HuH-7 (cell line): ENCODE measurements around the gene SYT12.

Experiments used
- DNase-seq: peaks from one replicate; pipeline ENCODE4 v3.0.0; 2011; ENCODE audit warnings: low spot score

Gene SYT12

DNA sequence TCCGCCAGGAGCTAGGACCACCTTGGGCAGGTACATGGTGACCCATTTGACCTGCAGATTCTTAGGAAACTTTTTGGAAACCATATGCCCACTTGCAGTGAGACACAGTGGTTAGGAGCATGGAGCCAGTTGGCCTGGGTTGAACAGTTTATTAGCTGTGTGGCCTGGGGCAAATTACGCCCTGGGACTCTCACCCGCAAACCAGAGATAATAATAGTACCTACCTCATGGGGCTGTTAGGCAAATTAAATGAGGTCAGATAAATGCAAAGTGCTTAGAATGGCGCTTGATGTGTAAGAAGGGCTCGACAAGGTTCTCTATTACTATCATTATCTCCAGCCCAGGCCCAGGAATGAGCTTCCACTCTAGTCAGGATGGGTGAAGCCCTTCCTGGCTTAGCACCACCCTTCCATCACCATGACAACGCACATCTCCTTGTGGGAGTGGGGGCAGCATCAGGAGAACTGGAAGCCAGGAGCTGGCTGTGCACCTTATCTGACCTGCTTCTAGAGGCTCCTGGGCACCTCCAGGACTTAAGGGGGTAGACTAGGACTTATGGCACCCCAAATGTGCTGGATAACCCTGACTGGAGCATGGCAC is 5.1 kb downstream of the SYT12 start:
- DNase-seq = no peak

DNA sequence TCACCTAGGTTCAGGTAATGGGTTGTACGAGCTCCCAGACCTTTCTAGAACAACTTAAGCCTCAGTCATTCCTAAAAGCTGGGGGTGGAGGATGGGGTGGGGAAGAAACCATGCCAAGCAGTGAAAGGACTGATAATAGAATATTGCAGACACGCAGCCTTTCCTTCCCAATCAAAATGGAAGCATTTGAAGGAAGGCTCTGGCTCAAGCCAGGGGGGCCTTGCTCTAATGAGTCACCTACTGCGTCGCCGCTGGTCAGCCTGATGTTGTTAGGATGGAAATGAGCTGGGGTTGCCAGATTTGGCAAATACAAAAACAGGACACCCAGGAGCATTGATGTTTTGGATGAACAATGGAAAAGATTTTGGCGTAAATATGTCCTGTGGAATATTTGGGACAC is 6.2 kb downstream of the SYT12 start:
- DNase-seq = no peak

DNA sequence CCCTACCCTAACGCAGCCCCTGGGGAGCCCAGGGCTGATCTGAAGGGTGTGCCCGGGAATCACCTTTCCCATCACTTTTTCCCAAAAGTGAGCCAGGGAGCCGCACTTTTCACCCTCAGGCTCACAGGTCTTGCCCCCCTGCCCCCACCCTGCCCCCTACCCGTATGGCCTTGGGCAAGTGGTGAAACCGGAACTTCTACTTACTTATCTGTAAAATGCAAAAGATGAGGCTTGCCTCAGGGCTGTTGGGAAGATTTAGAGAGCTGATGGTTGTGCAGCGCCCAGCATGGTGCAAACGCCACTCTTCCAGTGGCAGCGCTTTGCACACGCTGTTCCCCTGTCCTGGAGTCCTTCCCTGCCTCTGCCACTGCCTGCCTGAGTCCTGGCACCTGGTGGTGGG is 8.0 kb downstream of the SYT12 start:
- no peak for DNase-seq

DNA sequence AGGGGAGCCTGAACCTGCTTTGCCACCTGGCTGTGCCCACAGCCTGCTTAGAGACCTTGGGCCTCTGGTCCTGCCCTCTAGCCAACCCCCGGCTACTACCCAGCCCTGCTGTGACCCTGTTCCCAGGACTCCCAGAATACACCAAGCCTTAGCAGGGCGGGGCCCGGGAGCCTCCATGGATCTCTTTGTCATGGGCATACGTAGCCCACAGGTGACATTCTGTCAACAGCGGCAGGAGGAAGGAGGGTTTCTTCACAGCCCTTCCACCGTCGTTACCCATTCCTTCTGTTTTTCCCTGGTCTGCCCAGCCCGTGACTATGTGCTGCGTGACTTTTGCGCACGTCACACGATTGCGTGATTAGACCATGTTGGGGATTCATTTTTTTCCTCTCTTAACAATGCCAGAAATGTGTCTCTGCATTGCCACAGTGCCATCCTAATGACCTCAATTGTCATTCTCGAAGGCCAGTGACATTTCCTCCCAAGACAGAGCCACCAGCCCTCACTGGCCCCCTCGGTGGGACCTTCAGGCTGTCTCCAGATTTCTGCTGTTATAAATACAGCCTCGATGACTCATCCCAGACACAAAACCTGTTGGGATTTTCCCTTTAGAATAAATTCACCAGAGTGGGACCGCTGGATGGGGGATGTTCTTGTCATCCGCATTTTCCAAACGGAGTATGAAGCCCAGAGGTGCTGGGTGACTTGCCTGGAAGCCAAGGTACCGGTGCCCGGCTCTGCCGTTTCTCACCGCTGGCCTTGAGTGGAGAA is 9.0 kb downstream of the SYT12 start:
- no peak for DNase-seq

DNA sequence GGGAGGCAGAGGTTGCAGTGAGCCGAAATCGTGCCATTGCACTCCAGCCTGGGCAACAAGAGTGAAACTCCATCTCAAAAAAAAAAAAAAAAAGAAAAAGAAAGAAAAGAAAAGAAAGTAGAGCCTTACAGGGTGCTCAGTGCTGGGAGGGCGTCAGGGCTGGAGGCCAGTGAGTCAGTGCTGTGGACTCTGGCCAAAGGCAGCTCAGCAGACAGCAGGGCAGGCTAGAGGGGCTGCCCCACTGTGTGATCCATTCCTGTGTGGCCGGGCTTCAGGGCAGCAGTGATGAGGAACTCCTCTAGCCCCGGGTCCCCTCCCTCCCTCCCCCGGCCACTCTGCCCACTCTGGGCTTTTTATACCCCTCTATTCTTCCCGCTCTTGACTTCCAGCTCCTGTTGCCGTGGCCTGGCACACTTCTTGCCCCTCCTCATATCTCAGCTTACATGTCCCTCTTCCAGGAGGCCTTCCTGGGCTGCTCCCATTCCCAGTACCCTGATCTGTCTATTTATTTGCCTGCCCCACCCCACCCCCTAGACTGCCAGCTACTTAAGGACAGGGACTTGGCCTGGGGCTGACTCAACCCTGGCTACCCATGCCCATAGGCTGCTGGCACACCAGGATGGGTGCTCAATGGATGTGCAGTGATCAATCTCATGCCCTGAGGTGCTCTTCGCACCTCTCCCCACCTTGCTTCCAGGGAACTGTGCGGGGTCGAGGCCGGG is 10.1 kb downstream of the SYT12 start:
- DNase-seq = no peak

DNA sequence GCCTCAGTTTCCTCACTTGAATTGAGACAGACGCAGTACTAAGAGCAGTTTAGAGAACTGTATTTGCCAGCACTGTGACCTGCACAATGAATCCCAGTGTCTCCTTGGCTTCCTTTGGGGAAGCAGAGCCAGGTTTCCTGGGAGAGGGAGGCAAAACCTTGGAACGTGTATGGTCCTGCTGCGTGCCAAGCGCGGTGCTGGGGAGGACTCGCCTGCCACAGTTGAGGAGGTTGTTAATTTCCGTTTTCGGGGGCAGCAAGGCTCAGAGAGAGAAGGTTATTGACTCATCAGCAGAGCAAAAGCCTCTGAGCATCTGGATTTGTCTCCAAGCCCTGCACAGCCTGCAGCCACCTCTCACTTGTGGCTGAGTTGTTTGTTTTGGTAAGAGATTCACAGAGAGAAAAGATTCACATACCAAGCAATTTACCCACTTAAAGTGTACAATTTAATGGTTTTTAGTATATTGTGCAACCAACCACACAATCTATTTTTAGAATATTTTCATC is 10.8 kb downstream of the SYT12 start:
- no peak for DNase-seq

DNA sequence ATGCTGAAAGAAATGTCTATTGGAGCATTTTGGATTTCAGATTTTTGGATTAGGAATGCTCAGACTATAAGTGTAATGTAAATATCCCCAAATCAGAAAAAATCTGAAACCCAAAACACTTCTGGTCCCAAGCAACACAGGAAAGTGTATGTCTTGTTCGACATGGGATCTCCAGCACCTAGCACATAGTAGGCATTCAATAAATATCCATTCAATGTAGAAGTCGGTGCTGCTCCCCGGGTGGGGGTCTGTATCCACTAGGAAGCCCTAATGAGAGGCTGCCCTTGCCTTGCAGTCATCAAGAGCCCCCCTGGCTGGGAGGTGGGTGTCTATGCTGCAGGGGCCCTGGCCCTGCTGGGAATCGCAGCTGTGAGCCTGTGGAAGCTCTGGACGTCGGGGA is 11.4 kb downstream of the SYT12 start:
- no peak for DNase-seq

DNA sequence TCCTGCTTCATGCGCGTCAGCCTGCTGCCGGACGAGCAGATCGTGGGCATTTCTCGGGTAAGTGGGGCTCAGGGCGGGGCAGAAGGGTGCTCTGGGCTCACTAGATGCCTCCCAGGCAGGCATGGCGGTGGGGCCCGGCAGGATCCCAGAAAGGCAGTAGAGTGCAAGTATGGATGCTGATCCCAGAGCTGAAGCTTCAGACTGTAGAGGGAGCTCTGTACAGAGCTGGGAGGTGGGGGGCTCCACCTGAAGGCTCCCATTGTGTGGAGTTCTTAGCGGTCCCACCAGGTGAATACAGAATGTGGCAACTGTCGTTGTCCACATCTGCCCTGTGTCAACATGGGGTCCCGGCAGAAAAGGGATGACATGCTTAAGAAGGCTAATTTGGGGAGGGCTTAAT is 17.2 kb downstream of the SYT12 start:
- no peak for DNase-seq

DNA sequence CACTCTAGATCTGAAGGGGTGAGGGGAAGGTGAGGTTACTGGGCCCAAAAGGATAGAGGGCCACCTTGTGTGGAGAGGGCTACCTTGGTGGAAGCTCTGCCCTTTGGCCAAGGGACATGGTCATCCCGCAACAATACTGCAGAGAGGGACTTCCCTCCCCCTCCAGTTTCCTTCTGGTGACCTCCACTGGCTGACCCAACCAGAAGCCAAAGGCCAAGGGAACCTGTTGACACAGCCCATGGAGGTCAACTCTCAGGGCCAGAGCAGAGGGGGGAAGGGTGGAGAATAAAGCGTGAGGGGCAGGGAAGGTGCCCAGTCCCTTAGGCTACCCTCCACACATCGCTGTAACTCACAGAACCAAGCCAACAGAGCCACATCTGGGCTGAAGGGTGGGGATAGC is 18.7 kb downstream of the SYT12 start:
- DNase-seq = no peak

DNA sequence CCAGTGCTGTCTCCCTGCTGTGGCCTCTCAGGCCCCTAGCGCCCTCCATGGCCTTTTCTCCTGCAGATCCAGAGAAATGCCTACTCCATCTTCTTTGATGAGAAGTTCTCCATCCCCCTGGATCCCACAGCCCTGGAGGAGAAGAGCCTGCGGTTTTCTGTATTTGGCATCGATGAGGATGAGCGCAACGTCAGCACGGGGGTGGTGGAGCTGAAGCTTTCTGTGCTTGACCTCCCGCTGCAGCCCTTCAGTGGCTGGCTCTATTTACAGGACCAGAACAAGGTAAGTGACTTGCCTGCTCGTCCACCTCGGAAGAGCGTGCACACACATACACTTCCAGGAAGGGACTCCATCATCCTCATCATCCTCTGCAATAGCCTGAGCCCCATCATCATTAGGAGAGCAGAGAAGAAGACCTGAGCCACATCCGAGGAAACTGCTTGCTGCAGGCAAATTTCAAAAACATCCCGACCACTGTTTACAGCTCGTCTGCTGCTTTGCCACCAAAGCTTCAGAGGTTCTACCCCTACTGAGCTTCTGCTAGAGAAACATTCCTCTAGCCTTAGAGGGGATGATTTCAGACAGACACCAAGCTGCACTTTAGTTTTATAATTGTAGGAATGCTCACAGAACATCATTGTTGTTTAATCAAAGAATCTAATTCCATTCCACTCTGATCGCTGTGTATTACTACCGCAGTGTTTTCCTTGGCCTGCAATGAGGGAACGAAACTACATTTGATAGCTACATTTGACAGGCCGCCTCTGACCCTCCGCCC is 20.8 kb downstream of the SYT12 start:
- DNase-seq = no peak

DNA sequence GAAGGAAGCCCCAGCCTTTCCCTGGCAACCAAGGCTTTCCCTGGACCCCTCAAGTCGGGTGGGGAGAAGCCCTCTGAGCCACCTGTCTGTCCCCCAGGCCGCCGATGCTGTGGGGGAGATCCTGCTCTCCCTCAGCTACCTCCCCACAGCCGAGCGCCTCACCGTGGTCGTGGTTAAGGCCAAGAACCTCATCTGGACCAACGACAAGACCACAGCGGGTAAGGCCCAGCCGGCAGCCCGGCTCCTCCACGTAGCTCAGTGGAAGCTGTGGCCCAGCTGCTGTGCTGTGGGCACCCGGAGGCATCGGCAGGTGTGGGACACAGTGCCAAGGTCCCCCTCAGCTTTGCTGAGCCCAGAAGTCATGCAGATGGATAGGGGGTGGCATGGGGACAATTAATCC is 21.6 kb downstream of the SYT12 start:
- no peak for DNase-seq

DNA sequence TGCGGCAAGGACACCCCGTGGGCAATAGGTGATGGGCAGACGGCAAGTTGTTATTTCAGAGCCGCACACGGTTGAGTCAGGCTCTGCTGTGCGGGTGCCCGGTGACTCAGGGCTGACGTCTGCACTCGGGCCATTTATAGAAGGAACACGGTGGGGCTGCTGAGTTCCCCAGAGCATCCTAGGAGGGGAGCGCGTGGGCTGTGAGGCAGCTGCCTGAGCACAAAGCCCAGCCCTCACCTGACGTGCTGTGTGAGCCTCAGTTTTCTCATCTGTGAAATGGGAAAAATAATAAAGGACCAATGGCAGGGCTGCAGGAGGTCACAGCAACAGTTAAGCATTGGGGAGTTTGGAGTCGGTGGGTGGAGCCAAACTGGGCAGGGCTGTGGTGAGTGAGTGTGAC is 22.4 kb downstream of the SYT12 start:
- DNase-seq = no peak

DNA sequence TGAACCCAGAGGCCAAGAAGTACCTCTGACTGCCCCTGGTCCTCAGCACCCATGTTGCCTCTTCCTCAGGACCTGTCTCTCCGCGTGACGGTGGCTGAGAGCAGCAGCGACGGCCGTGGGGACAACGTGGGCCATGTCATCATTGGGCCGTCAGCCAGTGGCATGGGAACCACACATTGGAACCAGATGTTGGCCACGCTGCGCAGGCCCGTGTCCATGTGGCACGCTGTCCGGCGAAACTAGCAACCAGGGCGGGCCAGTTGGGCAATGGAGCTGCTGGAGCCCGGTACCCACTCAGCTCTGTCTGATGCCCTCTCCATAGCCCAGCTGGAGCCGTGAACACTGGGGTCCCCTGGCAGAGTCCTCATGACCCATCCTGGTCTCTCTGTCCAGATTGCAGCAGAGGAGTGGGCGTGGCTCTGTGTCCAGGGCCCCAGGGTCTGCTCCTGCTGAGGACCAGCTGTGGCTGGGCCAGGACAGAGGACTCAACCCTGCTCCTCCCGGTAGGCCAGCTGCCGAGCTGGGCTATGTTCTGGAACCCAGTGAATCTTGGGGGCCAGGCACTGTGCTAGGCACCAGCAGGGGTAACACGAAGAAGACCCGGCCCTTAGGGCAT is 25.7 kb downstream of the SYT12 start:
- DNase-seq = no peak

DNA sequence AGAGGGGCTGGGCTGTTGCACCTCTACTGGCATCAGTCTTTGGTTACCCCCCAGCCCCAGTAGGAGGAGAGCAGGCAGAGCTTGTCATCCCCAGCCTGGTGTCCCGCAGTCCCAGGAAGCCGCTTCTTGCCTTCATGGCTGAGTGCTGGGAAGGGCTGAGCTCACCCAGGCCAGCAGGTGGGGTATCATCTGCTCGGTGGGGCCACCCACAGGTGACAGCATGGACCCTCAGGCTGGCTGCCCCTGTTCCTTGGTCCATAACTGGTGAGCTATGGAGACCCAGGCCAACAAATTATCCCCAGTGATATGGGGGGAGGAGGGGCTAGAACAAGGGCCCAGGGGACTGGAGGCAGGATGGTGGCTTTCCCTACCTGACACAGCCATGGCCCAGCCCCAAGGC is 27.2 kb downstream of the SYT12 start:
- DNase-seq = peak; percentile 93

DNA sequence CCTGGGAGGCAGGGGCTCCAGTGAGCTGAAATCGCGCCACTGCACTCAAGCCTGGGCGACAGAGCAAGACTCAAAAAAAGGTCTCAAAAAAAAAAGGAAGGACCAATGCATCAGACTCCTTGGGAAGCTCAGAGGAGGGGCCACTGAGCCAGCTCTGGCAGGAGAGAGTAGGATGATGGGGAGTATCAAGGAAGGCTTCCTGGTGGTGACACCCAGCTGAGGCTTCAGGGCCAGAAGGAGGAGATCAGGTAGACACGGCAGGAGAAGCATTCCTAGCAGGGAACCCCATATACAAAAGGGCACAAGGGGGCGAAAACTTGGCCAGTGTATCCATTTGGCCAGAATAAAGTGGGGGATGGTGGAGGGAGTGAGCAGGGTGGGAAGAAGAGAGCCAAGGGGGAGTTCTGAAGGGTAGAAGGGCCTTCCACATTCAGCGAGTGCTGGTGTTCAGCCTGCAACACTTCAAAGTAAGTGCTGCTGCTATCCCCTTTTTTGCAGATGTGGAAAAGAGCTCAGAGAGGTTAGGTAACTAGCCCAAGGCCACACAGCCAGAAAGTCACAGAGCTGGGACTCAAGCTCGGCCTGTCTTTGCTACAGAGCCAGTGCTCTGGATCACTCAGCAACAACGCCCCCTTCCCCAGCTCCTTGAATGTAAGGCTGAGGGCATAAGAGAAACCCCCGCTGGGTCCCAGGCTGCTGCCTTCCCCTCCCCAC is 28.4 kb downstream of the SYT12 start:
- no peak for DNase-seq

DNA sequence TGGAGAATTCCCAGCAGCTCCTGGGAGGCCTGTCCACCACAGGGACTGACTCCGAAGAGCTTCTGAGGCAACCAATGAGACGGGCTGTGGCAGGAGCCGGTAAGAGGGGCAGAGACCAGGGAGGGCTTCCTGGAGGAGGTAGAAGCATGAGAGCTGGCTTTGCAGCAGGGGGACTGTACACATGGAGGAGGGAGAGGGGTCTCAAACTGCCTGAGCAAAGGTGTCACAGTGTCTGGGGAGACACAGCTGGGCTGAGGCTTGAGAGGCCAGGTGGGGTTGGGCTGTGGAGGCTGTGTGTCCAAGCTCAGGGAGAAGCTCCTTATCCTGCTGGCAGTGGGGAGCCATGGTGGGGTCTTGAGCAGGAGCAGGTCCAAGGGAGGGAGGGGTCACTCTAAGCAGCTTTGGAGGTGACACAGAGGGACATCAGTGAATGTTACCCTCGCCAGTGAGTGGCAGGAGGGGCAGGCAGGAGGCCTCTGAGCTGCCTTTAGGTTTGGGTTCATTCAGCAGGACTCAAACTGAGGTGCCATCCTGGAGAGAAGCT is 29.1 kb downstream of the SYT12 start:
- no peak for DNase-seq

DNA sequence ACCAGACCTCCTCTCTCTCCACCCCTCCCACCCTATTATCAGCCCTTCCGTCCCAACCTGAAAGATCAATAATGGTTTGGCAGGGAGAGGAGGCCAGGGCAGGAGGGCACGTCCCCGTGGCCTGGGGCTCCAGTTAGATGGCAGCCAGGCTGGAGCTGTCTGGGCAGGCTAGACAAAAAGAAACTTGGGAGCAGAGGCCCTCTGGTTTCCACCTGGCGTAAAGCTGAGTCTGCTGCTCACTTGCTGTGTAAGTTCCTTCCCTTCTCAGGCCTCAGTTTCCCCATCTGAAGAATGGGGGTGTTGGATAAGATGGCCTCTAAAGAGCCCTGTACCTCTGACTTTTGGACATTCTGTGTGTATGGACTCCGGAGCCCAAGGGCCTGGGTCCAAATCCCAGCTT is 30.0 kb downstream of the SYT12 start:
- no peak for DNase-seq

DNA sequence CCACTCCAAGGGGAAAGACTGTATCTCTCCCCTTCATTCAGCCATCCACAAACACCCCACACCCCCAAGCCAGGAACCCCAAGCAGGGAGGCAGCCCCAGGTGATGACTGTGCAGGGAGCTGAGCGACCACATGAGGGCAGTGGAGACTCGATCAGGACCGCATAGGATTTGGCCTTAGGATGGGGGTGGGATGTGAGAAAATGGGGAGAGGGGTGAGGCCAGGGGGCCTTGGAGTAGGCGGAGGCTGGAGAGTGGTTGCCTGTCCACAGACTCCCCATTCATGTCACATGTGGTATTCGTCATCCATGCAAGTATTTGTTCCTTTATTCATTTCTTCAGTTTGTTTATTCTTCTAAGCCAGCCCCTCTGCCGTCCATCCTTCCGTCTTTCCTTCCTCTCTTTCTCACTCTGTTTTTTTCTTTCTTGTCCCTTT is 31.0 kb downstream of the SYT12 start:
- peak; percentile 100 for DNase-seq

DNA sequence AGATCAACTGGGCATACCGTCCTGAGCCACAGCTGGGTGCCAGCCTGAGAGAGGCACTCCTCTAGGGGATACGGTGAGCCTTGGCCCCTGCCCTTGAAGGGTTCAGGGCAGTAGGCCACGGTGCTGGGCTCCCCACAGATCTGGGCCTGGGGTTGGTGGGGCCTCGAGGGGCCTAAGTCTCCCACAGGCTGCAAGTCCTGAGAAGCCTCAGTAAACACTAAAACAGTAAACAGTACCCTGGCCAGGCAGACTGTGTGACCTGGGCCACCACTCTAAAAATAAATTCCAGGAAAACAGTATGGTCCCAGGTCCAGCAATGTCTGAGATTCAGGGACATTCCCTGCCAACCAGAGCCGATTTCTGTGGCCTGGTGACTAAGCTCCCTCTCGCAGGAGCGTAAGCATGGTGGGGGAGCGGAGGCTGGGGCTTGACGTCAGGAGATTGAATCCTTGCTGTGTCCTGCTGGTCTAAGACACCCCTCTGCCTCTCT is 31.5 kb downstream of the SYT12 start:
- DNase-seq = peak; percentile 92

DNA sequence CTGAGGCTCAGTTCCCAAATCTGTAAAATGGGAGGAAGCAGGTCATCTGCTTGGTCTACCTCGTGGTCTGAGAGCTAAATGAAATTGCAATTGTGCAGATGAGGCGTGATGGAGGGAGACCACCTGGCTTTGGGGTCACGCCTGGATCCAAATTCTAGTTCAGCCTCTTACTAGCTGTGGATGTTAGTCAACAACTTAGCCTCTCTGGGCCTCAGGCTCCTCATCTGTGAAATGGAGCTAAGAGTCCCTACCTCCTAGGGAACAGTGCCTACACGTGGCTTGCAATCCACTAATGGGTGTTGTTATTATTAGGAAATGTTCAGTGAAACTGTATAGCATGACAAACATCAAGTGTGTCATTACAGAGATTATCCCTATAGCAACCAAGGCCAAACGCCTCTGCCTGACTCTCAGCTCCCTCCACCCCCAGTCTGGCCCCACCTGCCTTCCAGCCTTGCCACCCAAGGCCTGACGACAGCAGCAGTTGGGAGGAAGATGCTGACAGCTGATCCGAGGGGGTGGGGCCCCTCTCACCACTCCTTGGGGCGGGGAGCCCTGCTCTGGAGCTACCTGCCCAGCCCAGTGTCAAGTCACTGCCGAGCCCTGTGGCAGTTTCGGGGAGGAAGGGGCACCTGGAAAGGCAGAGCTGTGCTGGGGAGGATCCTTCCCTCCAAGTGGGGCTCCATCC is 32.0 kb downstream of the SYT12 start:
- DNase-seq = peak; percentile 100
